AG04450 (cell line): Measurements from ENCODE around the gene TBC1D2. TPM values are rescaled to one million over a fixed set of nuclear protein-coding genes. Genes with fewer than 3 reads are reported as not detected.

Source experiments
- CTCF ChIA-PET: fragments of 300-600, 350-600 bp; formaldehyde crosslinking; extraction: SDS; loops from one replicate; lab custom pipeline; 2022; ENCODE audit warnings: antibody characterized with exemption, inconsistent platforms; lab: Charles Lee
- POLR2A ChIA-PET: fragments of 350-600 bp; formaldehyde crosslinking; extraction: SDS; loops from one replicate; lab custom pipeline; 2021; ENCODE audit warnings: antibody characterized with exemption, inconsistent platforms; lab: Yijun Ruan, JAX
- DNase-seq: peaks from one replicate; pipeline ENCODE4 v3.0.0-alpha.2; 2011; ENCODE audit warnings: low read depth, low spot score
- H3K27ac ChIP-seq: one replicate; pipeline ENCODE4 v1.5.1; 2012; ENCODE audit warnings: low read depth, low read length, control low read depth
- H3K27me3 ChIP-seq: one replicate; pipeline ENCODE4 v1.6.0; 2012; ENCODE audit warnings: low read length; ENCODE audit not compliant: control insufficient read depth, insufficient read depth
- H3K4me3 ChIP-seq: 2 replicates; pipeline ENCODE4 v1.5.1; 2011; ENCODE audit warnings: mild to moderate bottlenecking, low read depth, low read length, control low read depth
- H3K9me3 ChIP-seq: 2 replicates; pipeline ENCODE4 v1.5.1; 2012; ENCODE audit warnings: low read length; ENCODE audit not compliant: control insufficient read depth, insufficient read depth
- CTCF ChIP-seq: IDR thresholded peaks from 2 replicates; pipeline ENCODE4 v1.5.1; 2011; ENCODE audit warnings: low read depth, low read length, control low read depth, inconsistent platforms
- polyA plus RNA-seq: library from polyadenylated mRNA; depleted of rRNA; stranded (reverse); fragments of >200 nt; gene quantifications from 2 replicates; pipeline ENCODE4 v1.2.3, GENCODE V29; 2011

TBC1D2 gene
- polyA plus RNA-seq, 1 experiment = 17.2 TPM

- no peak for DNase-seq
- CTCF ChIA-PET = interaction anchor here (0.6 to 4.3 kb wide), 12 partner anchors 32 to 510 kb away, joined by 3 to 49 read pairs (median 4); partner anchors contain the start of genes CORO2A, TRIM14 and TRMO
- H3K9me3 ChIP-seq = no peaks in the 10 kb centered on the region
- no peak overlapping the region for H3K4me3 ChIP-seq
- POLR2A ChIA-PET = no interaction called here
- no peaks in the 10 kb centered on the region for H3K27me3 ChIP-seq
- no peak overlapping the region for H3K27ac ChIP-seq
- TF ChIP-seq CTCF = no peak
Observed at GRCh38 chr9:98264516-98264915, 9.1 kb upstream of the TBC1D2 start.

GRCh38 chr9:98263482-98264357 is 8.3 kb upstream of the TBC1D2 start:
- CTCF ChIA-PET = interaction anchor here (0.6 to 4.3 kb wide), 20 partner anchors 16 to 528 kb away, joined by 3 to 49 read pairs (median 4); partner anchors contain the start of genes CORO2A, TRIM14 and TRMO
- Histone ChIP-seq H3K9me3 (no peaks in the 10 kb centered on the region), H3K27ac (no peak overlapping the region), H3K27me3 (no peaks in the 10 kb centered on the region), H3K4me3 (no peak overlapping the region)
- peak; percentile 99 for TF ChIP-seq CTCF
- POLR2A ChIA-PET = no interaction called here
- peak; percentile 61 for DNase-seq

GRCh38 chr9:98263080-98263479 is 7.6 kb upstream of the TBC1D2 start:
- ChIA-PET CTCF (interaction anchor here (0.7 to 4.3 kb wide), 11 partner anchors 15 to 528 kb away, joined by 3 to 49 read pairs (median 4); partner anchors contain the start of gene TRIM14), POLR2A (no interaction called here)
- H3K27me3 ChIP-seq = no peaks in the 10 kb centered on the region
- no peak overlapping the region for H3K4me3 ChIP-seq
- H3K9me3 ChIP-seq = no peaks in the 10 kb centered on the region
- DNase-seq = no peak
- no peak for TF ChIP-seq CTCF
- no peak overlapping the region for H3K27ac ChIP-seq

- POLR2A ChIA-PET = no interaction called here
- Histone ChIP-seq H3K27ac (no peak overlapping the region), H3K9me3 (no peaks in the 10 kb centered on the region), H3K4me3 (no peak overlapping the region), H3K27me3 (no peaks in the 10 kb centered on the region)
- no peak for DNase-seq
- CTCF ChIA-PET = interaction anchor here (0.6 to 4.3 kb wide), 7 partner anchors 57 to 514 kb away, joined by 3 to 49 read pairs (median 4); no protein-coding TSS in a partner anchor
- TF ChIP-seq CTCF = no peak
Observed at GRCh38 chr9:98262056-98262455, 6.6 kb upstream of the TBC1D2 start.

- H3K27me3 ChIP-seq = no peaks in the 10 kb centered on the region
- no peak for DNase-seq
- H3K27ac ChIP-seq = no peak overlapping the region
- ChIA-PET POLR2A (no interaction called here), CTCF (interaction anchor here (1.2 kb wide), 1 partner anchor 187 kb away, joined by 3 read pairs; no protein-coding TSS in a partner anchor)
- no peak for TF ChIP-seq CTCF
- H3K4me3 ChIP-seq = no peak overlapping the region
- H3K9me3 ChIP-seq = no peaks in the 10 kb centered on the region
Observed at GRCh38 chr9:98260635-98261034, 5.2 kb upstream of the TBC1D2 start.
